HCT116 (cell line): ENCODE results near the gene GARIN3. TPM values are rescaled to one million over a fixed set of nuclear protein-coding genes. Genes with fewer than 3 reads are reported as not detected.
A peak's percentile ranks its signal among the peaks of the same experiment; 100 is the strongest.

Source experiments
- ATAC-seq: fragments of 200-7000 bp; cut with Tn5 transposase; 2 replicates; pipeline ENCODE4 v1.9.1; 2020; ENCODE audit warnings: mild to moderate bottlenecking, moderate library complexity
- BruUV-seq: library from RNA; stranded (reverse); fragments of 400-500 nt; replicated peaks from 2 replicates; lab custom pipeline; 2021; lab: Mats Ljungman, UMichigan
- CTCF ChIA-PET: fragments of 300-600 bp; sonication (Branson Sonifier 250); formaldehyde crosslinking; loops from one replicate; lab custom pipeline; 2021; ENCODE audit warnings: antibody characterized with exemption; lab: Charles Lee
- POLR2A ChIA-PET: fragments of 300-600, 350-600 bp; sonication (Branson Sonifier 250); formaldehyde crosslinking; loops from one replicate; lab custom pipeline; 2021; ENCODE audit warnings: antibody characterized with exemption; lab: Charles Lee
- RAD21 ChIA-PET, 2 experiments: fragments of 300-600 bp; sonication (Branson Sonifier 250); formaldehyde crosslinking; loops; one replicate each; lab custom pipeline; 2023; ENCODE audit warnings: low total read pairs in 2 of 2; ENCODE audit not compliant: uncharacterized antibody in 2 of 2, unreplicated experiment in 2 of 2, low non-redundant PET in 1 of 2; lab: Charles Lee
- DNase-seq: peaks from one replicate; pipeline ENCODE4 v3.0.0-alpha.2; 2010; ENCODE audit warnings: low read depth, low spot score
- H2AFZ ChIP-seq: fragments of 200-600 bp; shearing (Covaris generic), sonication (generic); 2 replicates; pipeline ENCODE4 v1.6.1; 2017; ENCODE audit warnings: low read depth, mixed run types, mixed read lengths, antibody characterized with exemption, low read length; ENCODE audit not compliant: poor library complexity, severe bottlenecking
- H3K27ac ChIP-seq: 2 replicates; pipeline ENCODE4 v1.5.1; 2012; ENCODE audit warnings: low read depth, low read length
- H3K27me3 ChIP-seq: fragments of 200-600 bp; sonication (generic); 2 replicates; pipeline ENCODE4 v1.6.1; 2016; ENCODE audit warnings: mixed run types, low read length, mixed read lengths; ENCODE audit not compliant: insufficient read depth
- H3K36me3 ChIP-seq, 2 experiments: fragments of 200-500 bp in 1 of 2; fragments of 200-600 bp in 1 of 2; sonication (Bioruptor generic) in 1 of 2; sonication (generic) in 1 of 2; 2 replicates each; pipeline versions ENCODE4 v1.5.1 to v1.6.1; 2014 to 2016; ENCODE audit warnings: low read length in 2 of 2, inconsistent platforms in 1 of 2, mixed read lengths in 1 of 2, mixed run types in 1 of 2; ENCODE audit not compliant: insufficient read depth in 2 of 2, control insufficient read depth in 1 of 2
- H3K4me1 ChIP-seq, 2 experiments: fragments of 200-600 bp in 1 of 2; sonication (generic) in 1 of 2; 2 replicates each; pipeline versions ENCODE4 v1.5.1 to v1.6.1; 2012 to 2017; ENCODE audit warnings: low read length in 2 of 2, inconsistent platforms in 1 of 2, mild to moderate bottlenecking in 1 of 2, mixed read lengths in 1 of 2, mixed run types in 1 of 2, moderate library complexity in 1 of 2; ENCODE audit not compliant: insufficient read depth in 2 of 2, control insufficient read depth in 1 of 2
- H3K4me2 ChIP-seq: fragments of 200-600 bp; sonication (generic); 2 replicates; pipeline ENCODE4 v1.6.1; 2017; ENCODE audit warnings: mixed run types, low read length, mixed read lengths
- H3K4me3 ChIP-seq, 2 experiments: fragments of 200-600 bp in 1 of 2; sonication (generic) in 1 of 2; replicated peaks in 1 of 2; 2 replicates each; pipeline ENCODE4 v1.5.1; 2011 to 2016; ENCODE audit warnings: low read length in 2 of 2, control low read depth in 1 of 2, low read depth in 1 of 2, mild to moderate bottlenecking in 1 of 2, mixed read lengths in 1 of 2, mixed run types in 1 of 2
- H3K79me2 ChIP-seq: fragments of 200-600 bp; sonication (generic); 2 replicates; pipeline ENCODE4 v1.6.1; 2017; ENCODE audit warnings: mild to moderate bottlenecking, mixed run types, low read length, moderate library complexity, mixed read lengths; ENCODE audit not compliant: insufficient read depth
- H3K9ac ChIP-seq: fragments of 200-600 bp; sonication (generic); 2 replicates; pipeline ENCODE4 v1.6.1; 2016; ENCODE audit warnings: low read length, mixed read lengths
- H3K9me2 ChIP-seq: fragments of 200-600 bp; sonication (generic), shearing (Covaris generic); 2 replicates; pipeline ENCODE4 v1.6.1; 2017; ENCODE audit warnings: mixed run types, mild to moderate bottlenecking, moderate library complexity; ENCODE audit not compliant: insufficient read depth
- H3K9me3 ChIP-seq, 2 experiments: fragments of 200-500 bp in 1 of 2; fragments of 200-600 bp in 1 of 2; sonication (Bioruptor generic) in 1 of 2; sonication (generic) in 1 of 2; 2 replicates each; pipeline ENCODE4 v1.6.1; 2014 to 2017; ENCODE audit warnings: low read length in 2 of 2, mixed read lengths in 2 of 2, inconsistent platforms in 1 of 2, low read depth in 1 of 2, mild to moderate bottlenecking in 1 of 2, mixed run types in 1 of 2, moderate library complexity in 1 of 2; ENCODE audit not compliant: control insufficient read depth in 1 of 2, insufficient read depth in 1 of 2
- H4K20me1 ChIP-seq: fragments of 200-600 bp; sonication (generic), shearing (Covaris generic); 2 replicates; pipeline ENCODE4 v1.6.1; 2017; ENCODE audit warnings: mixed run types, mild to moderate bottlenecking, moderate library complexity; ENCODE audit not compliant: insufficient read depth
- CBX3 ChIP-seq: IDR thresholded peaks from 2 replicates; pipeline ENCODE4 v1.6.1; 2012; ENCODE audit warnings: low read depth
- CTCF ChIP-seq, 3 experiments: fragments of 200-600 bp in 1 of 3; sonication (generic) in 1 of 3; IDR thresholded peaks in 2 of 3; conservative IDR thresholded peaks in 1 of 3; 2 replicates each; pipeline ENCODE4 v1.5.1; 2012 to 2017; ENCODE audit warnings: low read depth in 2 of 3, low read length in 2 of 3, antibody characterized with exemption in 1 of 3, borderline replicate concordance in 1 of 3, control low read depth in 1 of 3, mild to moderate bottlenecking in 1 of 3, mixed read lengths in 1 of 3, mixed run types in 1 of 3, moderate library complexity in 1 of 3; ENCODE audit not compliant: insufficient read depth in 1 of 3
- EGR1 ChIP-seq: IDR thresholded peaks from 2 replicates; pipeline ENCODE4 v1.6.1; 2012; ENCODE audit warnings: low read depth
- ELF1 ChIP-seq: IDR thresholded peaks from 2 replicates; pipeline ENCODE4 v1.6.1; 2012; ENCODE audit warnings: low read depth, borderline replicate concordance
- EZH2phosphoT487 ChIP-seq: fragments of 200-600 bp; IDR thresholded peaks from 2 replicates; pipeline ENCODE4 v1.6.1; 2018; ENCODE audit warnings: antibody characterized with exemption, borderline replicate concordance
- JUND ChIP-seq: IDR thresholded peaks from 2 replicates; pipeline ENCODE4 v1.6.1; 2012
- POLR2AphosphoS5 ChIP-seq: IDR thresholded peaks from 2 replicates; pipeline ENCODE4 v1.6.1; 2011; ENCODE audit warnings: mild to moderate bottlenecking, low read depth, low read length, moderate library complexity
- RAD21 ChIP-seq: IDR thresholded peaks from 2 replicates; pipeline ENCODE4 v1.6.1; 2012; ENCODE audit warnings: low read depth, mild to moderate bottlenecking
- SIN3A ChIP-seq: IDR thresholded peaks from 2 replicates; pipeline ENCODE4 v1.6.1; 2012; ENCODE audit warnings: low read depth
- SRF ChIP-seq: IDR thresholded peaks from 2 replicates; pipeline ENCODE4 v1.6.1; 2012; ENCODE audit warnings: low read depth
- YY1 ChIP-seq: IDR thresholded peaks from 2 replicates; pipeline ENCODE4 v1.6.1; 2011; ENCODE audit warnings: low read length, low read depth, moderate library complexity, mild to moderate bottlenecking; ENCODE audit not compliant: insufficient replicate concordance; ENCODE audit errors: extremely low read depth
- intact Hi-C: fragments of 100-400 bp; cut with micrococcal nuclease; formaldehyde crosslinking; loops from 2 replicates; pipeline ENCODE4 v1.10.0; 2022
- total RNA-seq: library from RNA; stranded (reverse); gene quantifications from one replicate; pipeline ENCODE4 v1.2.1, GENCODE V29; 2021; ENCODE audit not compliant: unreplicated experiment

Gene GARIN3
- total RNA-seq, 1 experiment from 2014 or later, result not detected

GRCh38 chr5:157148734-157149615 is 17.1 kb downstream of the GARIN3 start (continued):
- TF ChIP-seq CTCF (IDR thresholded peaks at IDR 0.05 in 2 of 3, conservative IDR thresholded peaks at IDR 0.05 in 1 of 3; ENCODE audit: borderline replicate concordance in 1 of 3, insufficient read depth in 1 of 3, low read depth in 2 of 3, low read length in 2 of 3), result peak; percentile 77 to 86 (median 86)
- no peak for TF ChIP-seq JUND
- TF ChIP-seq, all 23 proteins: peak for 4

- Histone ChIP-seq H3K79me2 (peaks cover 27% of the 10 kb centered on the region), H3K9ac (peak overlapping the region; percentile 89), H3K9me3 (no peaks in the 10 kb centered on the region), H3K36me3 (peaks cover 0 to 5% of the 10 kb centered on the region in 2 experiments; a peak in 2 of 4 replicates), H3K4me3 (peak overlapping the region; percentile 94 to 95), H4K20me1 (no peaks in the 10 kb centered on the region), H3K27ac (peak overlapping the region; percentile 33; the same call in 1 of the 2 replicates), H3K27me3 (no peaks in the 10 kb centered on the region), H3K4me2 (peak overlapping the region; percentile 87), H3K4me1 (peaks cover 5 to 13% of the 10 kb centered on the region in 2 experiments; a peak in 3 of 4 replicates), H3K9me2 (no peaks in the 10 kb centered on the region), H2AFZ (peak overlapping the region; percentile 50)
- ChIA-PET CTCF (interaction anchor here (0.8 to 1.8 kb wide), 3 partner anchors 8 to 111 kb away, joined by 4 to 14 read pairs (median 4); no protein-coding TSS in a partner anchor), POLR2A (interaction anchor here (0.7 to 1.8 kb wide), 2 partner anchors 11 to 538 kb away, joined by 4 to 7 read pairs; no protein-coding TSS in a partner anchor), RAD21 (no interaction called here)
- peak; percentile 37 for ATAC-seq
- no peak for TF ChIP-seq RAD21
- no peak for TF ChIP-seq SIN3A
- TF ChIP-seq POLR2AphosphoS5, result no peak
- no peak for TF ChIP-seq EZH2phosphoT487
- no peak for TF ChIP-seq ELF1
- no peak for TF ChIP-seq CBX3
- no peak for TF ChIP-seq YY1
- no peak for TF ChIP-seq SRF
- no peak for TF ChIP-seq EGR1
- DNase-seq, result no peak
- intact Hi-C loops, result loop anchor here (10.0 kb wide), 2 partner anchors 121 to 601 kb away; partner anchors contain the start of genes CYFIP2 and LSM11
- BruUV-seq, result TSS peak; percentile 99
Measured at GRCh38 chr5:157143127-157143971, 22.7 kb downstream of the GARIN3 start.
